SKM-1 (cell line): ENCODE results near the gene MN1.

ENCODE experiments used
- DNase-seq: peaks from one replicate; lab custom pipeline; 2025; ENCODE audit not compliant: unreplicated experiment; lab: John Stamatoyannopoulos, UW

Gene MN1

GRCh38 chr22:27827604-27828587, 26.3 kb upstream of the MN1 start:
- no peak for DNase-seq

- DNase-seq: no peak
Measured at GRCh38 chr22:27825174-27825573, 23.6 kb upstream of the MN1 start.

- DNase-seq: no peak
Measured at GRCh38 chr22:27823221-27823620, 21.7 kb upstream of the MN1 start.

- DNase-seq: no peak
Measured at GRCh38 chr22:27820896-27821866, 19.6 kb upstream of the MN1 start.

GRCh38 chr22:27816552-27816951, 15.0 kb upstream of the MN1 start:
- DNase-seq: no peak

- no peak for DNase-seq
Measured at GRCh38 chr22:27815826-27816530, 14.4 kb upstream of the MN1 start.

GRCh38 chr22:27814993-27815392, 13.4 kb upstream of the MN1 start:
- no peak for DNase-seq

- no peak for DNase-seq
Measured at GRCh38 chr22:27811778-27812177, 10.2 kb upstream of the MN1 start.

- no peak for DNase-seq
Measured at GRCh38 chr22:27810609-27811151, 9.1 kb upstream of the MN1 start.

- DNase-seq: no peak
Measured at GRCh38 chr22:27809700-27810608, 8.4 kb upstream of the MN1 start.

GRCh38 chr22:27809226-27809603, 7.7 kb upstream of the MN1 start:
- no peak for DNase-seq

GRCh38 chr22:27808451-27809225, 7.1 kb upstream of the MN1 start:
- DNase-seq: no peak

GRCh38 chr22:27805841-27806240, 4.3 kb upstream of the MN1 start:
- no peak for DNase-seq

GRCh38 chr22:27804470-27805297, 3.1 kb upstream of the MN1 start:
- no peak for DNase-seq

- no peak for DNase-seq
Measured at GRCh38 chr22:27803841-27804415, 2.4 kb upstream of the MN1 start.

GRCh38 chr22:27802346-27803073, 954 bp upstream of the MN1 start:
- DNase-seq: no peak

- DNase-seq: no peak
Measured at GRCh38 chr22:27801202-27801615, 347 bp downstream of the MN1 start.
